C4-2B (cell line): ENCODE results near the gene GPR61.

Source experiments
- ZFX ChIP-seq: fragments of 450-650 bp; IDR thresholded peaks from 2 replicates; pipeline ENCODE4 v1.6.1; 2017
- TF ChIP-seq, protein P1 (sequence below): fragments of 450-650 bp; conservative IDR thresholded peaks from 2 replicates; pipeline ENCODE4 v1.5.1; 2017; ENCODE audit warnings: mild to moderate bottlenecking

DNA sequence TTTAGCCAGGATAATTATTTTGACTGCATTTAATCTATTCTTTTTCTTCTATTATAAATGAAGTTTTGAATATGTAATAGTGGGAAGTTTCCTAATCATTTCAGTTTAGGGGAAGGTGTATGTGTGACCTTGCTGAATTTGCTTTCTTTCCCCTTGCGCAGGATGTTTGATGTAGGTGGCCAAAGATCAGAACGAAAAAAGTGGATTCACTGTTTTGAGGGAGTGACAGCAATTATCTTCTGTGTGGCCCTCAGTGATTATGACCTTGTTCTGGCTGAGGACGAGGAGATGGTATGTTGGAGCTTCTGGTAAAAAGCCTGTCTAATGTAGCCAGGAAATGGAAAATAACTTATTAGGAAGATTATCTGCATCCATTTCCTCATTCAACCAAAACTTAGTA is 46.4 kb downstream of the GPR61 start:
- TF ChIP-seq, protein P1, sequence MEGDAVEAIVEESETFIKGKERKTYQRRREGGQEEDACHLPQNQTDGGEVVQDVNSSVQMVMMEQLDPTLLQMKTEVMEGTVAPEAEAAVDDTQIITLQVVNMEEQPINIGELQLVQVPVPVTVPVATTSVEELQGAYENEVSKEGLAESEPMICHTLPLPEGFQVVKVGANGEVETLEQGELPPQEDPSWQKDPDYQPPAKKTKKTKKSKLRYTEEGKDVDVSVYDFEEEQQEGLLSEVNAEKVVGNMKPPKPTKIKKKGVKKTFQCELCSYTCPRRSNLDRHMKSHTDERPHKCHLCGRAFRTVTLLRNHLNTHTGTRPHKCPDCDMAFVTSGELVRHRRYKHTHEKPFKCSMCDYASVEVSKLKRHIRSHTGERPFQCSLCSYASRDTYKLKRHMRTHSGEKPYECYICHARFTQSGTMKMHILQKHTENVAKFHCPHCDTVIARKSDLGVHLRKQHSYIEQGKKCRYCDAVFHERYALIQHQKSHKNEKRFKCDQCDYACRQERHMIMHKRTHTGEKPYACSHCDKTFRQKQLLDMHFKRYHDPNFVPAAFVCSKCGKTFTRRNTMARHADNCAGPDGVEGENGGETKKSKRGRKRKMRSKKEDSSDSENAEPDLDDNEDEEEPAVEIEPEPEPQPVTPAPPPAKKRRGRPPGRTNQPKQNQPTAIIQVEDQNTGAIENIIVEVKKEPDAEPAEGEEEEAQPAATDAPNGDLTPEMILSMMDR, result no peak
- TF ChIP-seq ZFX, result no peak
